ENCODE measurements around the gene RRP15. TPM values are rescaled to one million over a fixed set of nuclear protein-coding genes. Genes with fewer than 3 reads are reported as not detected.
A peak's percentile ranks its signal among the peaks of the same experiment; 100 is the strongest.

Gene RRP15
- total RNA-seq, 1 donor from 2014 or later: 9.0 TPM

GRCh38 chr1:218294546-218294945 lies 9.5 kb downstream of the RRP15 start:
- no peak for DNase-seq (ENCODE audit: low read depth)
- H3K4me3 ChIP-seq (ENCODE audit: low read depth, low read length): no peak overlapping the region
- TF ChIP-seq CTCF (conservative IDR thresholded peaks at IDR 0.05; ENCODE audit: low read depth, low read length): no peak

DNA sequence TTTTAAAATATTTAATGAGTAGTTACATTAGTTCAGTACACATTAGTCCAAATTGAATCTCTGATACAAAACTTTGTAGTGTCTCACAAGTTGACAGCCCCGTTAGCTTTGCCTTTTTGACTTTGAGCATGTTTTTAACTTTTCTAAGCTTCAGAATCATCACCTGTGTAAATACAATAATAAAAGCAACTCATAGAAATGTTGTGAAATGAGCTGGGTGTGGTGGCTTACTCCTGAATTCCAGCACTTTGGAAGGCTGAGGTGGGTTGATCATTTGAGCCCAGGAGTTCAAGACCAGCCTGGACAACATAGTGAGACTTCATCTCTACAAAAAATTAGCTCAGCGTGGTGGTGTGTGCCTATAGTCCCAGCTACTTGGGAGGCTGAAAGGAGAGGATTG lies 11.1 kb downstream of the RRP15 start:
- TF ChIP-seq CTCF (conservative IDR thresholded peaks at IDR 0.05; ENCODE audit: low read depth, low read length): no peak
- no peak overlapping the region for H3K4me3 ChIP-seq (ENCODE audit: low read depth, low read length)
- DNase-seq (ENCODE audit: low read depth): no peak

DNA sequence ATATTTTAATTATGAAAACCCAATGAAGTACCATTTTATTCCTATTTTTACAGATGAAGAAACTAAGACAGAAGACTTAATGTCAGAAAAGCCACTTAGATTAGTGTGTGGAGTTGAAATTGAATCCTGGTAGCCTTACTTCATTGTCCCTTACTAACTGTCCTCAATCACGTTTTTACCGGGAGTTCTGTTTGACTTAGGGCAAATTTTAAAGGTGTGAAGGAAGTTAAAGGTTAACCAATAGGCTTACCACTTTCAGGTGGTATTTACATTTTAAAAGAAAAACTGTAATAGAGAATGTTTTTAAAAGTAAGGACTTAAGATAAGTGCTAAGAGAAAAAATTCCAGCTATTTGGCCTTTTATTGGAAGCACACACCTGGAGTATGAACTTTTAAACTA lies 12.4 kb downstream of the RRP15 start:
- TF ChIP-seq CTCF (conservative IDR thresholded peaks at IDR 0.05; ENCODE audit: low read depth, low read length): no peak
- no peak for DNase-seq (ENCODE audit: low read depth)
- no peak overlapping the region for H3K4me3 ChIP-seq (ENCODE audit: low read depth, low read length)

DNA sequence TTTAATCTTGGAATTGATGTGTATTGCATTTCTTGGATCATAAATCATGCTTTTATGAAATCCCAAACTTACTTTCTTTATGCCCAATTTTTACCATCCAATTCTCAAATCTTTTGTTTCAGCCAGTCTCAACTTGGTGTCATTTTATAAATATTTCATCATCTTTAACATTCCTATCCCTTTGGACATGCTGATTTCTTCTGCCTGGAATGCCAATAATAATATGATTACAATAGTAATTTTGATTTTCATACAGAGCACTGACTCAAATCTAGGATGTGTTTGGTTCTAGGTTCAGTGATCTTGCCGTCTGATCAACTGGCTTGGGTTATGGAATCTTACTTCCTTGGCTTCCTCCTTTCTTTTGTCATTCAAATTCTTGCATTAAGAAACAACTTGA lies 12.8 kb downstream of the RRP15 start:
- no peak overlapping the region for H3K4me3 ChIP-seq (ENCODE audit: low read depth, low read length)
- DNase-seq (ENCODE audit: low read depth): no peak
- no peak for TF ChIP-seq CTCF (conservative IDR thresholded peaks at IDR 0.05; ENCODE audit: low read depth, low read length)

GRCh38 chr1:218298398-218298797 lies 13.3 kb downstream of the RRP15 start:
- no peak overlapping the region for H3K4me3 ChIP-seq (ENCODE audit: low read depth, low read length)
- no peak for DNase-seq (ENCODE audit: low read depth)
- no peak for TF ChIP-seq CTCF (conservative IDR thresholded peaks at IDR 0.05; ENCODE audit: low read depth, low read length)

DNA sequence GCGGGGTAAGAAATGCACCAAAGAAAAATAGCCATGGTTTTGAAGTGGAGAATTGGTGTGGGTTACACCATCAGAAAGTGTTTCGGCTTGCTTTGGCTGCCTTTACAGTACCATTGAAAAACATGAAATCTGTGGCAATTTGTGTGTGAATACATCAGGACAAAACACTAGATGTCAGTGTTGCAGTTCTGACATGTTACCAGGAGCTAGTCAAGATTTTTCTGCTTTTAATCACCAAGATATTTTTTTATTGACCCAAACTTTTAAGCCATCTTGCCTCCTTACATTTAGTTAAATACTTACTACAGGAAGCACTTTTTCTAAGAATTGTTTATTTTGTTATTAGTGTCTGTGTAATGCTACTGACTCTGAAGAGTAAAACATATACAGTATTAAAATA lies 14.3 kb downstream of the RRP15 start:
- TF ChIP-seq CTCF (conservative IDR thresholded peaks at IDR 0.05; ENCODE audit: low read depth, low read length): peak; percentile 65
- DNase-seq (ENCODE audit: low read depth): no peak
- no peak overlapping the region for H3K4me3 ChIP-seq (ENCODE audit: low read depth, low read length)

- TF ChIP-seq CTCF (conservative IDR thresholded peaks at IDR 0.05; ENCODE audit: low read depth, low read length): no peak
- no peak for DNase-seq (ENCODE audit: low read depth)
- H3K4me3 ChIP-seq (ENCODE audit: low read depth, low read length): no peak overlapping the region
Measured at GRCh38 chr1:218301217-218301616, 16.1 kb downstream of the RRP15 start.

All from epithelial cell of proximal tubule (primary cell).